HG02588 (cell line): ENCODE data around the gene MCRIP2.

Experiments
- ATAC-seq: cut with Tn5 transposase; IDR thresholded peaks from one replicate; pipeline ENCODE4 v1.9.1; 2021; ENCODE audit warnings: mild to moderate bottlenecking, moderate library complexity; ENCODE audit not compliant: unreplicated experiment

The MCRIP2 gene

GRCh38 chr16:667780-668518 lies 26.3 kb downstream of the MCRIP2 start, which contains the start of gene RHOT2:
Gene RHOT2, plus strand, starts transcription at chr16:668132. Its CDS starts 68 bp downstream, at chr16:668200.
- ATAC-seq = peak; percentile 74

GRCh38 chr16:668519-669171 lies 27.0 kb downstream of the MCRIP2 start:
- ATAC-seq = peak; percentile 9

GRCh38 chr16:669666-670065 lies 28.0 kb downstream of the MCRIP2 start:
- no peak for ATAC-seq

- ATAC-seq = no peak
Observed at GRCh38 chr16:670485-671352, 29.1 kb downstream of the MCRIP2 start.

- no peak for ATAC-seq
Observed at GRCh38 chr16:671353-672131, 29.9 kb downstream of the MCRIP2 start.

- no peak for ATAC-seq
Observed at GRCh38 chr16:672371-672770, 30.7 kb downstream of the MCRIP2 start.

GRCh38 chr16:672851-673250 lies 31.2 kb downstream of the MCRIP2 start:
- ATAC-seq = no peak

- no peak for ATAC-seq
Observed at GRCh38 chr16:673399-673991, 31.9 kb downstream of the MCRIP2 start.

GRCh38 chr16:674214-674881 lies 32.7 kb downstream of the MCRIP2 start:
- ATAC-seq = no peak

- no peak for ATAC-seq
Observed at GRCh38 chr16:674968-675883, 33.6 kb downstream of the MCRIP2 start, which contains the start of gene RHBDL1. Gene RHBDL1, plus strand, starts transcription at chr16:675671. Its CDS starts 120 bp downstream, at chr16:675791.

GRCh38 chr16:675884-676564 lies 34.4 kb downstream of the MCRIP2 start:
- no peak for ATAC-seq

GRCh38 chr16:676565-676902 lies 34.9 kb downstream of the MCRIP2 start:
- no peak for ATAC-seq

GRCh38 chr16:676913-677312 lies 35.3 kb downstream of the MCRIP2 start:
- ATAC-seq = no peak

GRCh38 chr16:677316-678190 lies 35.9 kb downstream of the MCRIP2 start:
- ATAC-seq = no peak

GRCh38 chr16:678209-678857 lies 36.7 kb downstream of the MCRIP2 start:
- ATAC-seq = no peak
